Measurements from ENCODE around the gene PANK3.

Gene PANK3

DNA sequence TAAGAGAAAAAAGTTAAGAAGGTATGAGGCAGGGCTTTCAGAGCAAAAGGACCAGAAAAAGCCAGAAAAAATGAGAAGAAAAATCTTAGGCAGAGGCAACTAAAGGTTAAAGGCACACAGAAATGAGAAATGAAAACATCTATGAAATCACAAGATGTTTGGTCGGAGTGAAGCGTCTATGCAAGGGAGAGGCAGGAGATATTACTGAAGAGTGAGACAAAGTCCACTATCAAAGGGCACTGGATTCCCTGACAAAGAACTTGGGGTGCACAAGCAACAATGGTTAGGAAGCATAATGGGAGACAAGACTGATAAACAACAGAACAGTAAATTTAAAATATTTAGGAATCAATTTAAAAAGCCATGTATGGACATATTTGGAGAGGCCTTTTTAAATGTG, 16.9 kb downstream of the PANK3 start:
- Histone ChIP-seq H3K27me3 (ENCODE audit: insufficient read depth, low read depth, severe bottlenecking) (no peaks in the 10 kb centered on the region), H3K27ac (no peak overlapping the region), H3K36me3 (peaks cover 78% of the 10 kb centered on the region), H3K4me3 (ENCODE audit: low read depth, low read length) (no peak overlapping the region), H3K9me3 (ENCODE audit: severe bottlenecking) (no peaks in the 10 kb centered on the region)
- TF ChIP-seq, protein P1, sequence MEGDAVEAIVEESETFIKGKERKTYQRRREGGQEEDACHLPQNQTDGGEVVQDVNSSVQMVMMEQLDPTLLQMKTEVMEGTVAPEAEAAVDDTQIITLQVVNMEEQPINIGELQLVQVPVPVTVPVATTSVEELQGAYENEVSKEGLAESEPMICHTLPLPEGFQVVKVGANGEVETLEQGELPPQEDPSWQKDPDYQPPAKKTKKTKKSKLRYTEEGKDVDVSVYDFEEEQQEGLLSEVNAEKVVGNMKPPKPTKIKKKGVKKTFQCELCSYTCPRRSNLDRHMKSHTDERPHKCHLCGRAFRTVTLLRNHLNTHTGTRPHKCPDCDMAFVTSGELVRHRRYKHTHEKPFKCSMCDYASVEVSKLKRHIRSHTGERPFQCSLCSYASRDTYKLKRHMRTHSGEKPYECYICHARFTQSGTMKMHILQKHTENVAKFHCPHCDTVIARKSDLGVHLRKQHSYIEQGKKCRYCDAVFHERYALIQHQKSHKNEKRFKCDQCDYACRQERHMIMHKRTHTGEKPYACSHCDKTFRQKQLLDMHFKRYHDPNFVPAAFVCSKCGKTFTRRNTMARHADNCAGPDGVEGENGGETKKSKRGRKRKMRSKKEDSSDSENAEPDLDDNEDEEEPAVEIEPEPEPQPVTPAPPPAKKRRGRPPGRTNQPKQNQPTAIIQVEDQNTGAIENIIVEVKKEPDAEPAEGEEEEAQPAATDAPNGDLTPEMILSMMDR (IDR thresholded peaks at IDR 0.05; ENCODE audit: low read depth, low read length), result no peak
- no peak for DNase-seq

GRCh38 chr5:168557389-168557788, 21.8 kb downstream of the PANK3 start:
- Histone ChIP-seq H3K27me3 (ENCODE audit: insufficient read depth, low read depth, severe bottlenecking) (no peaks in the 10 kb centered on the region), H3K36me3 (peaks cover 81% of the 10 kb centered on the region), H3K4me3 (ENCODE audit: low read depth, low read length) (no peak overlapping the region), H3K9me3 (ENCODE audit: severe bottlenecking) (no peaks in the 10 kb centered on the region), H3K27ac (no peak overlapping the region)
- no peak for DNase-seq
- TF ChIP-seq, protein P1 (IDR thresholded peaks at IDR 0.05; ENCODE audit: low read depth, low read length), result no peak

DNA sequence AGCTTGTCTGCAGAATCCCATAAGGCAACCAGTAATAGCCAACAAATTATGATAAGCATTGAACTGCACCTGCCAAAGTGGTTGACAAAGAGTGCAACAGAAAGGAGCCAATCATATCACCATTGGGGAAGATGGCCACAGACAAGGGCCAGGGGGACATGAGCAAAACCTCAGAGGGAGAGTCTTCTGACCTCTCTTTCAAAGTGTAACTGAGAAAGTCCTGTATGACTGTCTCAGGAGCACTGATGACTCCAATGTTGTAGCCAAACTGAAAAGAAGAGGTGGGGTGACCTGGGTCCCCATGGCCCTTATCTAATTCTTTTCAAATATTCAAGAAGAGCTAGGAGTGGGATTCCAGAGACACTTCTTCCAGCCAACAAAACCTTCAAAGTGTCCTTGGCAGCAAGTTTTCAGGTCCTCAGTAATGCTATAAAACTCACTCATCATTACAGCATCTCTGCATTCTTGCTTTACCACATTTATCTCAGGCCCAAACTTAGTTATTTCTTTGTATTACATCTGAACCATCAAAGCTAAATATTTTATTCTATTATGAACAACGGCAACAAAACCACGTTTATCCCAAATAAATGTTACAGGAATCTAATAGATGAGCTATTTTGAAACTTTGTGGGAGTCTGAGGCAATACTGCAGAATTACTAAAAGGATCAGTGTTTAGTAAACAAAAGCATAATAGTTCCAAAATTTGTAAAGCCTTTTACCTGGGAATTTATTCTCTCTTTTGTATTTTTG, 25.6 kb downstream of the PANK3 start:
- H3K4me3 ChIP-seq (ENCODE audit: low read depth, low read length), result no peak overlapping the region
- H3K9me3 ChIP-seq (ENCODE audit: severe bottlenecking), result no peaks in the 10 kb centered on the region
- TF ChIP-seq, protein P1 (IDR thresholded peaks at IDR 0.05; ENCODE audit: low read depth, low read length), result no peak
- no peak for DNase-seq
- H3K27me3 ChIP-seq (ENCODE audit: insufficient read depth, low read depth, severe bottlenecking), result no peaks in the 10 kb centered on the region
- H3K36me3 ChIP-seq, result peaks cover 67% of the 10 kb centered on the region
- H3K27ac ChIP-seq, result no peak overlapping the region

DNA sequence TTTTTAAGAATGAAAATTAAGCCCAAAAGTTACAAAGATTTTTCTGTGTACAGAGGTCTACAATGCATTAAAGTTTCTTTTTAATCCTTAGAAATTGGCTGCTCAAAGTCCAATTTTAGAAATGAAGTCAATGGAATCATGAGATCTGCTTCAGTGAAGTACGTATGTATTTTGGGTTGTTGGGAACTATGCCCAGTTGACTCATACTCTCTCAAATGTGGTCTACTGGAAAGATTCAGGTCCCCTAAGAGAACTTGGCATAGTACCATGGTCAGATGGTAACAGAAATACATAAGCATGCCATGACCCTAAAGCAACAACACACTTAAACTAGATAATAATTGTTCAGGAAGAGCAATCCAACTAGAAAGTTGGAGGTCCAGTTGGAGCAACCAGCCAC, 27.0 kb downstream of the PANK3 start:
- H3K27ac ChIP-seq, result no peak overlapping the region
- H3K9me3 ChIP-seq (ENCODE audit: severe bottlenecking), result no peaks in the 10 kb centered on the region
- no peaks in the 10 kb centered on the region for H3K27me3 ChIP-seq (ENCODE audit: insufficient read depth, low read depth, severe bottlenecking)
- peaks cover 57% of the 10 kb centered on the region for H3K36me3 ChIP-seq
- TF ChIP-seq, protein P1 (IDR thresholded peaks at IDR 0.05; ENCODE audit: low read depth, low read length), result no peak
- no peak for DNase-seq
- H3K4me3 ChIP-seq (ENCODE audit: low read depth, low read length), result no peak overlapping the region

GRCh38 chr5:168550656-168551055, 28.5 kb downstream of the PANK3 start:
- Histone ChIP-seq H3K9me3 (ENCODE audit: severe bottlenecking) (no peaks in the 10 kb centered on the region), H3K27ac (no peak overlapping the region), H3K36me3 (peaks cover 48% of the 10 kb centered on the region), H3K4me3 (ENCODE audit: low read depth, low read length) (no peak overlapping the region), H3K27me3 (ENCODE audit: insufficient read depth, low read depth, severe bottlenecking) (no peaks in the 10 kb centered on the region)
- DNase-seq, result no peak
- TF ChIP-seq, protein P1 (IDR thresholded peaks at IDR 0.05; ENCODE audit: low read depth, low read length), result no peak

GRCh38 chr5:168549554-168549953, 29.6 kb downstream of the PANK3 start:
- DNase-seq, result no peak
- no peaks in the 10 kb centered on the region for H3K9me3 ChIP-seq (ENCODE audit: severe bottlenecking)
- no peak overlapping the region for H3K4me3 ChIP-seq (ENCODE audit: low read depth, low read length)
- TF ChIP-seq, protein P1 (IDR thresholded peaks at IDR 0.05; ENCODE audit: low read depth, low read length), result no peak
- H3K36me3 ChIP-seq, result peaks cover 39% of the 10 kb centered on the region
- no peak overlapping the region for H3K27ac ChIP-seq
- H3K27me3 ChIP-seq (ENCODE audit: insufficient read depth, low read depth, severe bottlenecking), result no peaks in the 10 kb centered on the region
